Measurements from ENCODE around the gene NDST1. TPM values are rescaled to one million over a fixed set of nuclear protein-coding genes. Genes with fewer than 3 reads are reported as not detected.

NDST1 gene
- polyA plus RNA-seq, 1 donor (not counting 4 experiments of a cell fraction or from before 2014, with no cell fraction given), result 24.9 TPM

GRCh38 chr5:150530951-150531588 lies 23.1 kb downstream of the NDST1 start:
- peaks cover 5% of the 10 kb centered on the region for H3K4me1 ChIP-seq (ENCODE audit: control insufficient read depth, extremely low read depth, insufficient read depth, low read length)
- peaks cover 26 to 31% of the 10 kb centered on the region in 2 experiments for H3K36me3 ChIP-seq (ENCODE audit: control insufficient read depth in 2 of 2, extremely low read depth in 1 of 2, insufficient read depth in 2 of 2, low read length in 2 of 2)
- dilution Hi-C loops (cut with MboI; ENCODE audit: extremely low pct_ligation_motif_present, low sequenced_read_pairs), result no loop called here
- FAIRE-seq (no peak), DNase-seq (ENCODE audit: low read depth, low spot score) (no peak)
- no peak overlapping the region for H3K4me2 ChIP-seq (ENCODE audit: control insufficient read depth, extremely low read depth, insufficient read depth, low read depth, low read length)
- H3K27me3 ChIP-seq (ENCODE audit: control insufficient read depth, extremely low read depth, insufficient read depth, low read length), result no peaks in the 10 kb centered on the region
- H3K4me3 ChIP-seq (ENCODE audit: control insufficient read depth in 2 of 3, extremely low read depth in 1 of 3, insufficient read depth in 2 of 3, low read depth in 1 of 3, low read length in 3 of 3), result no peak overlapping the region
- no peaks in the 10 kb centered on the region for H4K20me1 ChIP-seq (ENCODE audit: control insufficient read depth, extremely low read depth, insufficient read depth, low read length)
- H3K9me1 ChIP-seq (ENCODE audit: control insufficient read depth, extremely low read depth, insufficient read depth, low read length), result no peaks in the 10 kb centered on the region
- no peak overlapping the region for H2AFZ ChIP-seq (ENCODE audit: control insufficient read depth, low read length)
- H3K9ac ChIP-seq (ENCODE audit: control insufficient read depth, extremely low read depth, insufficient read depth, low read length), result no peak overlapping the region
- peaks cover 31% of the 10 kb centered on the region for H3K79me2 ChIP-seq (ENCODE audit: control insufficient read depth, insufficient read depth, low read length)
- H3K27ac ChIP-seq (ENCODE audit: control insufficient read depth, insufficient read depth, low read length), result no peak overlapping the region
- H3K9me3 ChIP-seq (ENCODE audit: control insufficient read depth, low read depth, low read length), result no peaks in the 10 kb centered on the region
- TF ChIP-seq CTCF (optimal IDR thresholded peaks at IDR 0.05 in 1 of 3, IDR thresholded peaks at IDR 0.05 in 1 of 3, conservative IDR thresholded peaks at IDR 0.05 in 1 of 3; ENCODE audit: extremely low read depth in 1 of 3, insufficient read depth in 2 of 3, low read length in 3 of 3) (no peak), EZH2 (IDR thresholded peaks at IDR 0.05; ENCODE audit: low read length) (no peak)

DNA sequence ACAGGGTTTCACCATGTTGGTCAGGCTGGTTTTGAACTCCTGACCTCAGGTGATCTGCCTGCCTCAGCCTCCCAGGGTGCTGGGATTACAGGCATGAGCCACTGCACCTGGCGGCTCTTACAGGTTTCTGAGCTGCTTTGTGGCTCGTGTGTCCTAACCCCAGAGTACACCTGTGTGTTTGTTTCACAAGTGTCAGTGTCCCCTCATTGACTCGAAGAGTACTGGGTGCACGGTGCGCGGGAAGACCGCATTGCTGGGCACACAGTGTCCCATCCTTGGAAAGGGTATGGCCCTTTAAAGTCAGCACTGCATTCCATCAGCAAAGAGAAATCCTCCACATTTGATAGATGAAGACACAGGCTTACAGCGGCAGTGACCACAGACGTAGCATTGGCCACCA lies 23.8 kb downstream of the NDST1 start:
- Histone ChIP-seq H3K4me3 (ENCODE audit: control insufficient read depth in 2 of 3, extremely low read depth in 1 of 3, insufficient read depth in 2 of 3, low read depth in 1 of 3, low read length in 3 of 3) (no peak overlapping the region), H3K27me3 (ENCODE audit: control insufficient read depth, extremely low read depth, insufficient read depth, low read length) (no peaks in the 10 kb centered on the region), H4K20me1 (ENCODE audit: control insufficient read depth, extremely low read depth, insufficient read depth, low read length) (no peaks in the 10 kb centered on the region), H3K9me3 (ENCODE audit: control insufficient read depth, low read depth, low read length) (no peaks in the 10 kb centered on the region), H3K36me3 (ENCODE audit: control insufficient read depth in 2 of 2, extremely low read depth in 1 of 2, insufficient read depth in 2 of 2, low read length in 2 of 2) (peaks cover 26 to 31% of the 10 kb centered on the region in 2 experiments), H3K27ac (ENCODE audit: control insufficient read depth, insufficient read depth, low read length) (no peak overlapping the region), H3K9ac (ENCODE audit: control insufficient read depth, extremely low read depth, insufficient read depth, low read length) (no peak overlapping the region), H3K9me1 (ENCODE audit: control insufficient read depth, extremely low read depth, insufficient read depth, low read length) (no peaks in the 10 kb centered on the region), H3K4me2 (ENCODE audit: control insufficient read depth, extremely low read depth, insufficient read depth, low read depth, low read length) (no peak overlapping the region), H3K4me1 (ENCODE audit: control insufficient read depth, extremely low read depth, insufficient read depth, low read length) (no peaks in the 10 kb centered on the region), H3K79me2 (ENCODE audit: control insufficient read depth, insufficient read depth, low read length) (peaks cover 25% of the 10 kb centered on the region), H2AFZ (ENCODE audit: control insufficient read depth, low read length) (no peak overlapping the region)
- TF ChIP-seq CTCF (optimal IDR thresholded peaks at IDR 0.05 in 1 of 3, IDR thresholded peaks at IDR 0.05 in 1 of 3, conservative IDR thresholded peaks at IDR 0.05 in 1 of 3; ENCODE audit: extremely low read depth in 1 of 3, insufficient read depth in 2 of 3, low read length in 3 of 3) (no peak), EZH2 (IDR thresholded peaks at IDR 0.05; ENCODE audit: low read length) (no peak)
- dilution Hi-C loops (cut with MboI; ENCODE audit: extremely low pct_ligation_motif_present, low sequenced_read_pairs), result no loop called here
- FAIRE-seq (no peak), DNase-seq (ENCODE audit: low read depth, low spot score) (no peak)
